GM18508 (cell line): ENCODE data around the gene PLSCR4.

Source experiments
- ATAC-seq: cut with Tn5 transposase; IDR thresholded peaks from one replicate; pipeline ENCODE4 v1.9.1; 2021; ENCODE audit warnings: moderate number of reproducible peaks; ENCODE audit not compliant: insufficient read depth, unreplicated experiment

Gene PLSCR4

DNA sequence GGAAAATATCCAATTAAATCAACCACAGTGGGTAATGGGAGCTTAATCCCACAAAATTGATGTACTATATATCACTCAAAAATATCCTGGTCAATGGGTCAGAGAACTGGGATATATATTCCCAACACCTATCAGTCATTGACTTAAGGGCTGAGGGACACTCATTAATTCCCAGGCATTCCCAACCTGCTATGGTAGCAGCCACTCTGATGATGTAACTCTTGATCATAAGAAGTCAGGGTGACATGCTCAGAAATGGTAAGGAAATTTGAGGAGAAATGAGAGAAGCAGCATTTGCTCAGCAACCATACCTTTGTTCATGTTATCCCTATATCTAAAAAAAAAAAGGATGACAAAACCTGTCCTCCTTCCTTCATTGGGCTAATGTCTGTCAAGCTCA lies 86.8 kb downstream of the PLSCR4 start:
- no peak for ATAC-seq

DNA sequence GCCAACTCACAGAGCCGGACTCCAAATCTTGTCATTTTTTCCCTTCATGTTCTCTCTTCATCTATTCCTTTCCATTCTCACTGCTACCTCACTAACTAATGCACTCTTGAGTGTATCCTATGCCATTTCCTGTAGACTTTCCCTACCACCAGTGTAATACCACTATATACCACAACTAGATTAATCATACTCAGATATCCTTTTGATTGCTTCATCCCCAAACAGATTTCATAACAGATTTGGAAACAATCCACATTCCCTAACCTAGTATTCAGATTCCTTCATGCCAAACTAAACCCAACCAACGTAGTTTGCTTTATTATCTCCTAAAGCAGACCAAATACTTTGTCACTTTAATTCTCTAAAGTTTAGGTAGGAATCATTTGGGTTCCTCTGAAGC lies 87.3 kb downstream of the PLSCR4 start:
- ATAC-seq = no peak

DNA sequence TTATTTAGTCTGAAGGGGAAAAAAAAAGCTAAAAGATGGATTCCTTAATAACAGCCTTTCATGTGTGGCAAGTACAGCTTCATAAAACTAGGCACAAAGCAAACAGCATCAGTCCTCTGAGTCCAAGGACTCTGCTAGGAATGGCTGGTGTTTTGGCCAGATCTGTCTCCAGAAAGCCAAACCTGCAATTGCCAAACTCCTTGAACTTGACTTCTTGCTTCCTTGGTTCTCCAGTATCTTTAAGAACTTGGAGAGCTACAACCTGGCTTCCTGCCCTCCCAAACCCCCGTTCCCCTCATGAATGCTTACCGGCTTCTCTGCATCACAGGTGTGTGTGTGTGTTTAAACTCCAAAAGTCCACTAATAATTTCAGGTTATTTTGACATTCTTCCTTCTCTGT lies 88.3 kb downstream of the PLSCR4 start:
- ATAC-seq = no peak

DNA sequence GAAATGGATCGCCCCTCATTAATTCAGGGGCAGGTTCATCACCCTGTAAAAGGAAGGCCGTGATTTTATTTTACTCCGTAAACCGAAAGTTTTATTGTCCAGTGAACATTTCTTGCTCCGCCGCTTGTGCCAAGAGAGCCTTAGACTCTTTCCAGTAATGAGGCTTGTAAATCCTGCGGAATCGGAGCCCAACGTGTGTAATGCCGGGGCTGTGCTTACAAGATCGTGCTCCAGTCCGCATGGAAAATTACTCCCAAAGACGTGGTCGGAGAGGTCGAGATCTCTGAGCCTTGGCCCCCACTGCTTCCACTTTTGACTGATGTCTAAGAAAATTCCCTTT lies 89.3 kb downstream of the PLSCR4 start:
- no peak for ATAC-seq

DNA sequence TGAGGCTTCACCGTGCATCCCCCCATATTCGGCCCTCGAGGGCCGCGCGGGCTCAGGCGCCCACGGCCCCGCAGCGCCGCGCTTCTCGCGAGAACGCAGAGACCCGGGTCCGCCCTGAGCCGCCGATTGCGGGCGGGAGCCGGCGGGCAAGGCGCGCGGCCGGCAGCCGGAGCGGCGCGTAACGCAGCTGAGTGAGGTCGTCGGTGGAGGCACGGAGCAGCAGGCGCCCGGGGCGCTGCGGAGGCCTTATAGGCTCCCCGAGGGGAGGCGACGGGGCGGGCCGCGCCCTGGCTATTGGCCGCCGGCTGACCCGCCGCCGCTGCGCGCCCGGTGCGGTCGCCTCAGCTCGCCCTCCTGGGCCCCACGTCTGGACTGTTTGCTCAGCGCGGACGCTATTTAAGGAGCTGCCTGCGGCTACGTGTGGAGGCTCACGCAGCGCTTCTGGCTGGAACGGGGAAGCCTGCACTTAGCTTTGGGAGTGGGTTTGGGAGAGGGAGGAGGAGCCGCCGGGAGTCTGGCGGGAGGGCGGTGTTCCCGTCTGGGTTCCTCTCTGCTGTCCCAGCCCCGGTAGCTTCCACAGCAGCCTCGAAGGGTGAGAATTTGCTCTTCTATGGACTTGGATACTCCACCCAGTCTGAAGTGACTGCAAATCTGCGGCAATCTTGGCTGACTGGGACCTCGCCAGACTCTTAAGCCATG lies 89.8 kb downstream of the PLSCR4 start, which contains the start of gene PLOD2:
Gene PLOD2 (minus strand): TSS at position 221 of the 699 bp plus-strand sequence. CDS start 195 bp downstream, at position 26.
- peak; percentile 29 for ATAC-seq

DNA sequence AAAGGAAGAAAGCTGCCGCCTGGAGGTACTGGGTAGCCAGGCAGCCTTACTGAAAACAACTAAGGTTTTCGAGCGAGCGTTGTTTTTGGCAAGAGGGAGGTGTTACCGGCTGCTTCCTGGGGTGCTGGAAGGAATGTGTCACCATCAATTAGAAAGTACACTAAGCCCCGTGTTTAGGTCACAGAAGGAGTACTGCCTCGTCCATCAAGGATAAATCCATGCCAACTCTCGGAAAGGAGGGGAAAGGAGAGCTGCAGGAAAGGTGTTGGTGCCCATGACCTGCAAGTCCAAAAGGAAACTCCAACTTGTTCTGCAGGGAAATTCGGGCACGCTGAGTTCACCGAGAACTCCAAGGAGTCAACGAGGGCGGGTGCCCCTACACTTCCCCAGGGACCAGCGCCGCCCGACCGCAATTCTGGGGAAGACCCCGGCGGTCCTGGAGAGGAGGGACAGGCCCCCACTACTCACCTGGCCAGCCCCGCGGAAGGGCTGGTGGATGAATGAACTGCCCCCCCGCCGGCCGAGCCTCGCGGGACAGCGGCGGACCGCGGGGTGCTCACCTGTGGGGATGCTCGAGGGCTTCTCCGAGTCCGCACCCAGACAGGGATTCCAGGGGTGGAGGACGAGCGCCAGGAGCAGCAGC lies 90.5 kb downstream of the PLSCR4 start:
- ATAC-seq = no peak

DNA sequence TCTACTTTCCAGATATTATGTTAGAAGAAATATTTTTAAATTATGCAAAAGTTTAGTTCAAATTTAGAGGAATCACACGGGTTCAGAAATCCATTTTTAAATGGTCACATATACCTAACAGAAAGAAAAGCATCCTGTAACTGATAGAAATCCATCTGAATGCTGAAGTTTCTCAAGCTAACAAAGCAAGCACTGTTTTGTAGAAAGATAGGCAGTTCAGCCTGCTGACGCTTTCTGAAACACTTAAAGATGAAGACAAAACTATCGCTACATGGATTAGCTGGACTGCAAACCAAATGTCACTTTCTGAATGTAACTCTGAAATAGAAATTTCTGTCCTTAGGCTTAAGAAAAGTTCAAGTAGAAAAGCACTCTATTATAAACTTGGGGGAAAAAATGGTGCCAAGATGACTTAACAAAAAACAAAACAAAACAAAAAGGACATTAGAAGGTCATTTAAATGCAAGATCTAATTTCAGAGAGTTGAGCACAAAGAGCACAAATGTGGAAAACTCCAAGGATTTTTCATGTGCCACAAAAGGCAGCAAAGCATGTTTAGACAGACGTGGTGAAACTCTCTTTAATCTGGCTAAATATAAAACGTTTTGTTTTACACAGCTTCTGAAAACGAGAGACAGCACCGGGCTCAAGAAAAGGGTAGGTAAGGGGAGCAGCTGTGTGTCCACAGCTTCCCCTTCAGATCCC lies 91.1 kb downstream of the PLSCR4 start:
- no peak for ATAC-seq

DNA sequence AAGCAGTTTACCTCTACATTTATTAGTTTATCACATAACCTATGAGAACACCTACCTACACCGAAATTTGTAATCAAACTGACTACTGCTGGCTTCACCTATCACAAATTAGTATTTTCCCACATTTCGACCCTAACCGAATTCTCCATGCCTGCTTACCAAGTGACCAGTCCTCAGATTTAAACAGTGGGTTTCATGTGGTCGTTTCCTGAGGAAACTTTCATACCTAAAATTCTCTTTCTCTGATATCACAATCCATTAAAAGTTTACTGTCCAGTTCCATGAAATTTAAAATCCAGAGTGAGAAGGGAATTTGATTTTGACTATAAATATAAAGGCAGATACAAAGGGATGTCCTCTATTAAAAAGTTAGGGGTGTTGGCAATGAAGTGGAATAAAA lies 91.9 kb downstream of the PLSCR4 start:
- ATAC-seq = no peak

DNA sequence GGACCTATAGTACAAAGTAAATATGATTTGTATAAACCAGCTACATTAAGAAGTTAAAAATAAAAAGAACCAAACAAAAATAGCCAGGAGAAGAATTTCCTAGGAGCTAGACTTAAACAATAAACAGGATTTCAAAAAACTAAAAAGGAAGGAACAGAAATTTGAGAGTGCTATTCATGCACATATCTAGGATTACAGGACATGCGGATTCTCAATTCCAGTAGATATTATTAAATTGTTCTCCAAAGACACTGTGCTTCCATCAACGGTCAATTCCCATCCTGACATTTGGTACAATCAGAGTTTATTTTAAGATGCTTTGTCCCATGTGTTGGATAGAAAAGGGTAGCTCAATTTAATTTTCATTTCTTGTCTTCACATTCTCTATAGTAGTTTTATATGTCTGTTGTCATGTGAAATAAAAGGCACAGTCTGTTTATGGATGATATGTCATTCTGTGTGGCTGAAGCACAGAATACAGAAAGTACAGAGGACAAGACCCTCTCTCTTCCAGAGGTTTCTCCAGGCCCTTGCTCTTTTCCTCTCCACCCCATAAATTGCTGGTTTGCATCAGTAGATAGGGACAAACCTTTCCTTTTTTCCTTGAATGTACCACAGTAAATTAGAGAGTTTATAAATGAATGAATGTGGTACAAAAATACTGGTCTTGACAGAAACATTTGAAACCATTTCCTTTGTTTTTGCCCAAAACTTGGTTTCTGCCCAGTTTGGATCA lies 93.4 kb downstream of the PLSCR4 start:
- ATAC-seq = no peak

DNA sequence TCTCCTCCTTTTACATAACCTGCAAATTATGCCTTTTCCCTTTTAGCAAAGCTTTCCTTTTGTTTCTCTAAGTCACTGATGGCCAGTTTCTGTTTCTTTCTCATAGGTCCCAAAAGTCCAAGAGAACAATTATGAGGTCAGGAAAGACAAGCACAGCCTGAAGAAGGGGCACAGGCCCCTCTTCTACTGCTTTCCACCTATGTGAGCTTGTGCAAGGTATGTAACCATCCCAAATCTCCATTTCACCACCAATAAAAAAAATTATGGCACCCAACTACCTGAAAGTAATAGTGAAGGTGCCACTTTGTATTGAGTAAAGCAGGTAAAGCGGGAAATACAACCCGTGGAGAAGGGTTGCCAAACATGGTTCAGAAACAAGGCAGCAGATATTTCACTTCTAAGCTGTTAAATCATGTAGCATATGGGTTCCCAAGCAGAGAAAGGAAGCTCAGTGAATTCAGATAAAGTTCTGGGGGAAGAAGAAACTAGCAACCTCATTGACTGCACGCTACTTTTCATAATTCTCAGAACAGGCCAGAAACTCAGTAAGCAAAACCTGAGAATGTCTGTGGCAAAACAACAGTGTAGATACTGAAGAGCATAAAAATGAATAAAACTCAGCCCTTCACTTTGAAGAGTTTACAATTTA lies 94.1 kb downstream of the PLSCR4 start:
- ATAC-seq = no peak

DNA sequence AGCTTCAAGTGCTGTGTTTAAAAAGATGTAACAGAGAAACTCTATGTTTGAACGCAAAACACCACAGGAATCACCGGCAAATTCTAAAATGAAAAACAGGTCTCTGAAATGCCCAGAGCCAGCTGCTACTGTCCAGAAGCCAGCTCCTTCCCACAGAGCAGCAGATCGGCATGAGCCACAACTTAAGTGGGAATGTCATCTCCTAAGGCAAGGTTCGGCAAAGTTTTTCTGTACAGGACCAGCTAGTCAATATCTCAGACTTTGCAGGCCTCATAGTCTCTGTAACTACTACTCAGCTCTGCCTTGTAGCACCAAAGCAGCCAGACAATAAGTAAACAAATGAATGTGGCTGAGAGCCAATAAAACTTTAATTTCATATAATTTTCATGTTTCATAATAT lies 94.8 kb downstream of the PLSCR4 start:
- ATAC-seq = no peak

DNA sequence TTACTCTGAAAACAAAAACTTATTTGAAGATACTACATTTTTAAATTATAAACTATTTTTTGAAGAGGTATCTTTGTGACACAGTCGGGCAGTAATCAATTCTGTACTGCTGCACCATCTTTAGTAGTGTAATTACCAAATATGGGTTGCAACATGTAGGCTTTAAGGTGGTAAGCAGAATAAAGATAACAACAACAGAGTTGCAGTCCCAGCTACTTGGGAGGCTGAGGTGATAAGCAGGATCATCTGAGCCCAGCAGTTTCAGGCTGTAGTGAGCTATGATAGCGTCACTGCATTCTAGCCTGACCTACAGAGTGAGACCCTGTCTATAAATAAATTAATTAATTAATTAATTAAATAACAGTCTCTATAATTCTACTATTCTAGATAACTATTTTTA lies 95.9 kb downstream of the PLSCR4 start:
- ATAC-seq = no peak

DNA sequence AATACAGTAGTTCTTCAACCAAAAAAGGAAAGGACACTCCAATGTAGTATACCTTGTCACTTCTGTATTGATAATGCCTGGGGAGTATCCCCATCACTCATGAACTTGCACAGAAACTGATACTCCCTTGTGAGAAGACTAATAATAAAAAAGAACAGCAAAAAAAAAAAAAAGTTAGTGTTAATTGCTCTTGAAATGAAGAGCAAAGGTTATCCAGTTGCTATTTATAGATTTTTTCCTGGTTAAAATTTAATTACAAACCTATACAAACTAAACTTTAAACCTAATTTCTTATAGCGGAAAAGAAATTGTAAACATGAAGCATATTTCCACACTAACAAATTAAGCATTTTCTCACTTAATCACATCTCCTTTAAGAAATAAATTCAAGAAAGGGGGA lies 96.6 kb downstream of the PLSCR4 start:
- no peak for ATAC-seq

DNA sequence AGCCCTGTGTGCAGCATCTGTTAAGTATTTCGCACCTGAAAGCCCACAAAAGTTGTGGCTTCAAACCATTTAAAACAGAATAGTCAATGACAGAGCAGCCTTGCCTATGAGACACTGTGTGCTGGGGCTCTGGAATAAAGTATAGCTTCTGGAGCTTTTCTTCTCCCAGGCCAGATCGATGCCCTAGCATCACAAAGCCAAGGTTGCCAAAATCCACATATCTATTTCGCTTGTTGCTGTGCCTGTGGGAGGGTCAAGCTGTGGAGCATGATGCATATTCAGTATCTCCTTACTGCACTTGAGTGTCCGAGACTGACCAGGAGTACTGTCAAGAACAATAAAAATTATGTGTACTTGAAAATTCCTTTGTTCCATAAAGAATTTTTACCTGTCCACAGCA lies 97.5 kb downstream of the PLSCR4 start:
- ATAC-seq = no peak

DNA sequence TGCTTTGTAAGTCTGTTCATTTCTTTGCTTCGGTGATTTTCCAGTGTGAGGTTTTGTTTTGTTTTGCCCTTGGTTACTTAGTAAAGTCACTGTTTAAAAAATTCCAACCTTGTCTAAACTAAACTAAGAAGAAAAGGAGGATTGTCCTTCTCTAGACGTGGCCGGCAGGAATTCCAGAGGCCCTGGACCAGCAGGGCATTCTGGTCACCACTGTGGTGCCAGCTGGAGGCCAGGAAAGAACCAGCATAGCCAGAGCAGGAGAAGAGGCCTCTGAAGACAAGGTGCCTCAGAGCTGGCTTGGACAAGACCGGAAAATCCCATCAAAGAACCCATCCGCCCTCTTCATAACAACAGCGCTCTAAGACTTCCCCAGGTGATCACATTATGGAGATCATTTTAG lies 98.1 kb downstream of the PLSCR4 start:
- no peak for ATAC-seq

DNA sequence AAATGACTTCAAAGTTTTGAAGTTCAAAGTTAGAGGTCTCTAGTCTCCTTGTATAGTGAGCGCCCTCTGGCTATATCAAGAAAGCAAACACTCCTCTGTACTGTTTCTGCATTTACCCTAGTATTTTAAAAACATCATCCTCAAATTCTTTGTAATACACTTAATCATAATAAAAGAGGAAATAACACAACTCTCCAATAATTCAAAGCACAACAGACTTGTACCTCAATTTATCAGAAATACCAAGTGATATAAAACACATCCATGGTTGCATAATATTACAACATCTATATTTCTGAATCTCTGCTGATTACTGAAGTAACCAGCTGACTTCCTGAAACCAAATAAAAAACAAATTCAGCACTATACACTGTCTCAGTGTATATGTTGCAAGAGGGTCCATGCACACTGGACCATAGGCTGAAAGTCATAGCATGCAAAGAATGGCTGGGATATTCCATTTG lies 102.4 kb downstream of the PLSCR4 start:
- ATAC-seq = no peak

DNA sequence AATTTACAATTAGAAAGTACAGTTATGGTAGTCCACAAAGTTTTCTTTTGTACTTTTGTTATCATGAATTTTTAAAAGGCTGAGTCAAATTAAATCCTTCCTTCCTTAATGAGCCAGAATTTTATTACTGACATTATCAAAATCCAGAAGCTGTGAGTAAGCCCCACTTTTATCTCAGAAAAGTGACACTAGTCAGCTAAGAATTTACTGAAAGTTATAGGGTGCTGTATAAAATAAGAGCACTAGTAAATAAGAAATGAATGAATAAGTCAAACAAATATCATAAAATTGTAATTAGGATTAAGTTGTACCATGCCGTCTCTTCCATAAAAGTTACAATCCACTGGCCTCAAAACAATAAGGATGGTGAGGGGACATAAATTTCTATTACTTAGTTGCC lies 105.3 kb downstream of the PLSCR4 start:
- no peak for ATAC-seq

DNA sequence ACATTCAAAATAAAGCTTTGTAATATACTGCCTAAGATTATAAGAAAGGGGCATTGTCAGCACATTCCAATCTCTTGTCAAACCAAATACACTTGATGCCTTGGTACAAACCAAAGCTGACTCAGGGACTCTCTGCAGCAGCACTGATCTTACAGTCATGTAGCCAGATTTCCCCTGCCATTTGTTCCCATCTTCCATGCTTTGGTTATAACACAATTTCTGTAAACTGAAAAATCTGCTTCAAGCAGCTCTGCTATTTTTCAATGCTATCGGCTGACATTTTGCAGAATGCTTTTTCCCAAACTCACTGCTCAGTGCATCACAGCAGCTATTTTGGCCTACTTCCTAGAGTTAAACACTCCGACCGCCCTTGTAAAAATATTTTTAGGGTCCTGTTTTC lies 108.1 kb downstream of the PLSCR4 start:
- no peak for ATAC-seq
